Activated CD8-positive, alpha-beta T cell treated with anti-CD3 and anti-CD28 coated beads for 36 hours (primary cell): Measurements from ENCODE around the gene DMPK. TPM values are rescaled to one million over a fixed set of nuclear protein-coding genes. Genes with fewer than 3 reads are reported as not detected.

Experiments
- ATAC-seq: fragments of 200-7000 bp; cut with Tn5 transposase; one replicate; pipeline ENCODE4 v1.10.0; 2021; ENCODE audit warnings: mild to moderate bottlenecking, moderate library complexity
- CTCF ChIA-PET: fragments of 350-600 bp; sonication (Branson Sonifier 250); formaldehyde crosslinking; loops from one replicate; lab custom pipeline; 2021; ENCODE audit warnings: antibody characterized with exemption; lab: Charles Lee
- POLR2A ChIA-PET: fragments of 350-600 bp; sonication (Branson Sonifier 250); formaldehyde crosslinking; loops from one replicate; lab custom pipeline; 2021; ENCODE audit warnings: antibody characterized with exemption; lab: Charles Lee
- DNase-seq: peaks from one replicate; pipeline ENCODE4 v3.0.0-alpha.2; 2020
- H3K27ac Mint-ChIP-seq: one replicate; pipeline ENCODE4 v1.8.0; 2021; ENCODE audit warnings: mild to moderate bottlenecking, mixed read lengths
- H3K27me3 Mint-ChIP-seq: one replicate; pipeline ENCODE4 v1.8.0; 2021; ENCODE audit warnings: mixed read lengths
- H3K36me3 Mint-ChIP-seq: one replicate; pipeline ENCODE4 v1.8.0; 2021; ENCODE audit warnings: low read depth, mixed read lengths
- H3K4me1 Mint-ChIP-seq: one replicate; pipeline ENCODE4 v1.8.0; 2021; ENCODE audit warnings: low read depth, mixed read lengths
- H3K4me3 Mint-ChIP-seq: one replicate; pipeline ENCODE4 v1.8.0; 2021; ENCODE audit warnings: mild to moderate bottlenecking, moderate library complexity, mixed read lengths
- H3K9me3 Mint-ChIP-seq: one replicate; pipeline ENCODE4 v1.8.0; 2021; ENCODE audit warnings: mixed read lengths
- CTCF ChIP-seq: fragments of 200-600 bp; IDR thresholded peaks from one replicate; pipeline ENCODE4 v1.8.0; 2022; ENCODE audit warnings: antibody characterized with exemption, mild to moderate bottlenecking
- intact Hi-C: fragments of 100-400 bp; cut with micrococcal nuclease; formaldehyde crosslinking; loops from one replicate; pipeline ENCODE4 v1.10.0; 2022
- total RNA-seq, 2 experiments: library from RNA; stranded (reverse); gene quantifications; one replicate each; pipeline ENCODE4 v1.2.3, GENCODE V29; 2021

Gene DMPK
- total RNA-seq, 2 experiments from 2014 or later: 5.8 to 8.0 TPM

- Mint-ChIP-seq H3K4me1 (peaks cover 12% of the 10 kb centered on the region), H3K4me3 (no peak overlapping the region), H3K27me3 (peaks cover 18% of the 10 kb centered on the region), H3K27ac (no peak overlapping the region), H3K9me3 (no peaks in the 10 kb centered on the region), H3K36me3 (no peaks in the 10 kb centered on the region)
- TF ChIP-seq CTCF: no peak
- intact Hi-C loops: no loop called here
- ATAC-seq (no peak), DNase-seq (no peak)
- ChIA-PET CTCF (interaction anchor here (1.0 to 5.1 kb wide), 2 partner anchors 12 to 49 kb away, joined by 4 to 52 read pairs; partner anchors contain the start of gene RSPH6A), POLR2A (interaction anchor here (0.6 to 4.2 kb wide), 5 partner anchors 12 to 119 kb away, joined by 3 to 27 read pairs (median 4); partner anchors contain the start of genes FBXO46 and IRF2BP1)
Observed at GRCh38 chr19:45766869-45767346, 15.4 kb downstream of the DMPK start.

GRCh38 chr19:45766296-45766868, 15.9 kb downstream of the DMPK start:
- ATAC-seq (no peak), DNase-seq (no peak)
- CTCF ChIA-PET: interaction anchor here (1.0 to 5.1 kb wide), 2 partner anchors 13 to 50 kb away, joined by 4 to 52 read pairs; partner anchors contain the start of gene RSPH6A
- TF ChIP-seq CTCF: no peak
- Mint-ChIP-seq H3K9me3 (no peaks in the 10 kb centered on the region), H3K4me1 (peaks cover 12% of the 10 kb centered on the region), H3K27me3 (peaks cover 15% of the 10 kb centered on the region), H3K36me3 (no peaks in the 10 kb centered on the region), H3K4me3 (no peak overlapping the region), H3K27ac (no peak overlapping the region)
- POLR2A ChIA-PET: interaction anchor here (1.0 to 4.2 kb wide), 2 partner anchors 33 to 35 kb away, joined by 4 to 27 read pairs; partner anchors contain the start of gene FBXO46
- intact Hi-C loops: no loop called here

- H3K27ac Mint-ChIP-seq: no peak overlapping the region
- TF ChIP-seq CTCF: no peak
- ChIA-PET CTCF (no interaction called here), POLR2A (interaction anchor here (0.6 kb wide), 1 partner anchor 29 kb away, joined by 3 read pairs; no protein-coding TSS in a partner anchor)
- intact Hi-C loops: no loop called here
- ATAC-seq: no peak
- peaks cover 11% of the 10 kb centered on the region for H3K27me3 Mint-ChIP-seq
- H3K4me1 Mint-ChIP-seq: peaks cover 8% of the 10 kb centered on the region
- no peak overlapping the region for H3K4me3 Mint-ChIP-seq
- DNase-seq: no peak
- H3K9me3 Mint-ChIP-seq: no peaks in the 10 kb centered on the region
- no peaks in the 10 kb centered on the region for H3K36me3 Mint-ChIP-seq
Observed at GRCh38 chr19:45765702-45766295, 16.5 kb downstream of the DMPK start.

- TF ChIP-seq CTCF: no peak
- no peak overlapping the region for H3K4me3 Mint-ChIP-seq
- CTCF ChIA-PET: interaction anchor here (2.0 kb wide), 1 partner anchor 85 kb away, joined by 4 read pairs; no protein-coding TSS in a partner anchor
- DNase-seq (no peak), ATAC-seq (no peak)
- peaks cover 6% of the 10 kb centered on the region for H3K4me1 Mint-ChIP-seq
- intact Hi-C loops: no loop called here
- H3K9me3 Mint-ChIP-seq: no peaks in the 10 kb centered on the region
- POLR2A ChIA-PET: interaction anchor here (0.6 kb wide), 1 partner anchor 28 kb away, joined by 3 read pairs; no protein-coding TSS in a partner anchor
- H3K27me3 Mint-ChIP-seq: peaks cover 11% of the 10 kb centered on the region
- H3K36me3 Mint-ChIP-seq: no peaks in the 10 kb centered on the region
- H3K27ac Mint-ChIP-seq: no peak overlapping the region
Observed at GRCh38 chr19:45764945-45765701, 17.2 kb downstream of the DMPK start.
